HG03097 (cell line): ENCODE measurements around the gene SEMA4C.

ENCODE experiments used
- ATAC-seq: cut with Tn5 transposase; IDR thresholded peaks from one replicate; pipeline ENCODE4 v1.9.1; 2021; ENCODE audit not compliant: unreplicated experiment, low FRiP score

SEMA4C gene

DNA sequence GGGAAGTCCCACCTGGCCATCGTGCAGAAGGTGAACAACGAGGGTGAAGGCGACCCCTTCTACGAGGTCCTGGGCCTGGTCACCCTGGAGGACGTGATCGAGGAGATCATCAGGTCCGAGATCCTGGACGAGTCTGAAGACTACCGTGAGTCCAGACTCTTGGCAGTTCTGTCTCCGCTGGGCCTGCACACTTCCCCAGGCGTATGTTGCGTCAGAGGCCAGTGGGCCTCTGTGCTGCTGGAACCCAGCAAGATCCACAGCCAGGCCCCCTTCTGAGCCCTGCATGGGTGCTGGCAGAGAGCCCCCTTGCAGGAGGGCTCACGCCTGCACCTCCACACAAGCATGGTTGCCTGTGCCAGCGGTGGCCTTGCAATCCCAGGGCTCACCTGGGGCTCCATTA, 44.8 kb downstream of the SEMA4C start:
- ATAC-seq: no peak

GRCh38 chr2:96824079-96824870, 45.6 kb downstream of the SEMA4C start:
- ATAC-seq: no peak

- ATAC-seq: no peak
Measured at GRCh38 chr2:96823198-96823597, 46.7 kb downstream of the SEMA4C start.

GRCh38 chr2:96822786-96823185, 47.1 kb downstream of the SEMA4C start:
- ATAC-seq: no peak

GRCh38 chr2:96821113-96821675, 48.7 kb downstream of the SEMA4C start:
- ATAC-seq: no peak

GRCh38 chr2:96819876-96820511, 49.9 kb downstream of the SEMA4C start:
- no peak for ATAC-seq

DNA sequence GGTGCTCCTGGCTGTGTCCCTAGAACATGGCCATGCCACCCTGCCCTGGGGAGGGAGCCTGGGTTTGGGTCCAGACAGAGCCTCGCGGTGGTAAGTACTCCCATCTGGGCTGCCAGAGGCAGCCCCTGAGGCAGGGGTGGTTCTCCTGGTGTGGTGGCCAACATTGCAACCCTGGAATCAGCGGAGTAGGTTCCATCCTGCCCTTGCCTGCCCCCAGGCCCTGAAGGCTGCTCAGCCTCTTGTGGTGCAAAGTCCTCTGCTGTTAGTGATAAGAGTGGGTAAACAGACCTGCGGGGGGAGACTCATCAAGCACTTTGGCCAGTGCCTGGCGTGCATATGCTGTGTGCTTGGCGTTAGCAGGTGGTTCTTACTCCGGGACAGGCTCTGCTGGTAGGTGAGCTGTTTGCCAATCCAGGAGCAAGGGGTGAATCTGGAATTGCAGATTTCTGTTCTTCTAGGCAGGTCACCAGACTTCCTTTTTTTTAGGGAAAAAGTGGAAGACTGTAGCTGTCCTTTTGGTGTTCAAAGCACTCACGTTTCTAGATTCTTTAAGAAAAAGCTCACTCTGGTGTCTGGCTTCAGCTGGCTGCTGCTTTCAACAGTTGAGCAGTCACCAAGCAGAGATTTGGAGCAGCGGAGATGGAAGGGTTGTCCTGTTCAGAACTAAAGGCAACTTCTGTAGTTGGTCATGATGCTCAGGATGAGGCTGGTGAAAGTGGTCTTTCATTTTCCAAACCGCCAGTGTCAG, 50.6 kb downstream of the SEMA4C start:
- ATAC-seq: no peak

GRCh38 chr2:96817882-96818281, 52.0 kb downstream of the SEMA4C start:
- no peak for ATAC-seq

DNA sequence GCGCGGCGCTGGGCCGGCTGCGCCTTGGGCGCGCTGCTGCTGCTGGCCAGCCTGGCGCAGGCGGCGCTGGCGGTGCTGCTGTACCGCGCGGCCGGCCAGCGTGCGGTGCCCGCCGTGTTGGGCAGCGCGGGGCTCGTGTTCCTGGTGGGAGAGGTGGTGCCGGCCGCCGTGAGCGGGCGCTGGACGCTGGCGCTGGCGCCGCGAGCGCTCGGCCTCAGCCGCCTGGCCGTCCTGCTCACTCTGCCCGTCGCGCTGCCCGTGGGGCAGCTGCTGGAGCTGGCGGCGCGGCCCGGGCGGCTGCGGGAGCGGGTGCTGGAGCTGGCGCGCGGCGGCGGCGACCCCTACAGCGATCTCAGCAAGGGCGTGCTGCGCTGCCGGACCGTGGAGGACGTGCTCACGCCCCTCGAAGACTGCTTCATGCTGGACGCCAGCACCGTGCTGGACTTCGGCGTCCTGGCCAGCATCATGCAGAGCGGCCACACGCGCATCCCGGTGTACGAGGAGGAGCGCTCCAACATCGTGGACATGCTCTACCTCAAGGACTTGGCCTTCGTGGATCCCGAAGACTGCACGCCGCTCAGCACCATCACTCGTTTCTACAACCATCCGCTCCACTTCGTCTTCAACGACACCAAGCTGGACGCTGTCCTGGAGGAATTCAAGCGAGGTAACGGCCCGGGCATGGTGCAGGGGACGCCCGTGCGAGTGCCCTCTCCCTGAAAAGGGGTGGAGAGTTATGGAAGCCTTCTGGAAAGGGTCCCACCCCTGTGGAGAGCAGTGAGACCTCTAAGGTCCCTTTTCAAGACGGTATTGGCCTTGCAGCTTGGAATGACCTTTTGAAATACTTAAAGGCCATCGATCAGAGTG, 52.8 kb downstream of the SEMA4C start:
- peak; percentile 30 for ATAC-seq

GRCh38 chr2:96816127-96816835, 53.6 kb downstream of the SEMA4C start, which contains the start of gene CNNM3:
CNNM3 (plus strand) TSS chr2:96816268; CDS start chr2:96816278, 10 bp downstream.
- peak; percentile 74 for ATAC-seq

- ATAC-seq: peak; percentile 6
Measured at GRCh38 chr2:96815326-96816126, 54.4 kb downstream of the SEMA4C start.

- no peak for ATAC-seq
Measured at GRCh38 chr2:96813656-96814055, 56.2 kb downstream of the SEMA4C start.

DNA sequence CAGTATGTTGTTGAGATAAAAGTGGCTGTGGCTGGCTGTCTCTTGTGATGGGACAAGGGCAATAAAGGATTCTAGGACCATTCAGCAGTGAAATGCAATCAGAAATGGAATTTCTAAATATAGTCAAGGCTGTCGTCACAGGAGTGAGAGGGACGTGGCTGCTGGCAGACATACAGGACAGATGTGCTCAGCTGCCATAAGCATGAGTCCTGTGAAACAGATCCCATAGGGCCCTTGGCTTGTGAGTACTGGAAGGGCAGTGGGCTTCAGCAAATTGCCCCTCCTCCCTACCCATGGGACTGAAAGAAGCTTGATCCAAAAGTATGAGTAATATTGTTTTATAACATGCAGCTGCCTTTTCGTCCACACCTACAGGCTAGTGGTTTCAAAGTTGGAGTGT, 58.0 kb downstream of the SEMA4C start:
- no peak for ATAC-seq

GRCh38 chr2:96810783-96811192, 59.1 kb downstream of the SEMA4C start:
- no peak for ATAC-seq

- ATAC-seq: no peak
Measured at GRCh38 chr2:96809951-96810782, 59.7 kb downstream of the SEMA4C start.
